Right atrium auricular region (tissue), 2 donors: ENCODE measurements around the gene USP31. TPM values are rescaled to one million over a fixed set of nuclear protein-coding genes. Genes with fewer than 3 reads are reported as not detected.

Experiments
- DNase-seq: peaks from one replicate; pipeline ENCODE4 v3.0.0-alpha.2; 2019; ENCODE audit warnings: low spot score
- H3K27ac ChIP-seq, 2 donors: fragments of 200-600 bp; sonication (generic); 1 replicate in 1 of 2; 2 replicates in 1 of 2; pipeline ENCODE4 v1.5.1; 2016 to 2019
- H3K27me3 ChIP-seq, 2 donors: fragments of 200-600 bp; sonication (generic); one replicate each; pipeline versions ENCODE4 v1.5.1 to v1.6.0; 2017 to 2019
- H3K36me3 ChIP-seq: fragments of 200-600 bp; sonication (generic); one replicate; pipeline ENCODE4 v1.5.1; 2016
- H3K4me1 ChIP-seq, 2 donors: fragments of 200-600 bp; sonication (generic); one replicate each; pipeline versions ENCODE4 v1.5.1 to v1.6.0; 2017 to 2019
- H3K4me3 ChIP-seq, 2 donors: fragments of 200-600 bp; sonication (generic); 1 replicate in 1 of 2; 2 replicates in 1 of 2; pipeline ENCODE4 v1.5.1; 2017 to 2019; ENCODE audit warnings: mild to moderate bottlenecking in 1 of 2, moderate library complexity in 1 of 2
- H3K9me3 ChIP-seq, 2 donors: fragments of 200-600 bp; sonication (generic); one replicate each; pipeline ENCODE4 v1.5.1; 2019
- total RNA-seq, 2 donors: library from RNA; depleted of rRNA; stranded (reverse); fragments of >200 nt; gene quantifications; one replicate each; pipeline ENCODE4 v1.1.0, GENCODE V29; 2016
- TF ChIP-seq, protein P1 (sequence below), 2 donors: fragments of 200-600 bp; sonication (generic); IDR thresholded peaks; one replicate each; pipeline ENCODE4 v1.5.1; 2019; ENCODE audit warnings: antibody characterized with exemption in 2 of 2

USP31 gene
- total RNA-seq, 2 donors from 2014 or later = 19.7 to 29.0 TPM

DNA sequence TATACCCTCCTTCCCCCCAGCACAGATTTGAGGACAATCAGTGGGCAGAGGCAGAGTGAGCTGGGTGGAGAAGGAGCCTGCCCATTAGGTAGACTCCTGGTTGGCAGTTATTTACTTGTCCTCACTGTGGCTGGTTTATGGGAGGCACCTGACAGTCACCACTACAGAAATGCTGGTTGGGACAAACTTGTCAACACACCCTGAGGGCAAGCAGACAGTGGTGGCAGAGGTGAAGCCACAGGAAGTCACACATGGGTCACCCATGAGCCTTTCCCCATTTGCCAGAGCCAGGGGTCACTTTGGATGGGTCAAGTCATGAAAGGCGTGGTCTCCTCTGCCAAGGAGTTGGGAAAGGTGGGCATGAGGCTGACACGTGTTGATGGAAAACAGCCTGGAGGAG, 39.7 kb upstream of the USP31 start:
- TF ChIP-seq, protein P1, sequence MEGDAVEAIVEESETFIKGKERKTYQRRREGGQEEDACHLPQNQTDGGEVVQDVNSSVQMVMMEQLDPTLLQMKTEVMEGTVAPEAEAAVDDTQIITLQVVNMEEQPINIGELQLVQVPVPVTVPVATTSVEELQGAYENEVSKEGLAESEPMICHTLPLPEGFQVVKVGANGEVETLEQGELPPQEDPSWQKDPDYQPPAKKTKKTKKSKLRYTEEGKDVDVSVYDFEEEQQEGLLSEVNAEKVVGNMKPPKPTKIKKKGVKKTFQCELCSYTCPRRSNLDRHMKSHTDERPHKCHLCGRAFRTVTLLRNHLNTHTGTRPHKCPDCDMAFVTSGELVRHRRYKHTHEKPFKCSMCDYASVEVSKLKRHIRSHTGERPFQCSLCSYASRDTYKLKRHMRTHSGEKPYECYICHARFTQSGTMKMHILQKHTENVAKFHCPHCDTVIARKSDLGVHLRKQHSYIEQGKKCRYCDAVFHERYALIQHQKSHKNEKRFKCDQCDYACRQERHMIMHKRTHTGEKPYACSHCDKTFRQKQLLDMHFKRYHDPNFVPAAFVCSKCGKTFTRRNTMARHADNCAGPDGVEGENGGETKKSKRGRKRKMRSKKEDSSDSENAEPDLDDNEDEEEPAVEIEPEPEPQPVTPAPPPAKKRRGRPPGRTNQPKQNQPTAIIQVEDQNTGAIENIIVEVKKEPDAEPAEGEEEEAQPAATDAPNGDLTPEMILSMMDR (IDR thresholded peaks at IDR 0.05) = no peak
- H3K9me3 ChIP-seq = no peaks in the 10 kb centered on the region
- no peak overlapping the region for H3K27ac ChIP-seq
- no peaks in the 10 kb centered on the region for H3K27me3 ChIP-seq
- H3K4me3 ChIP-seq = no peak overlapping the region
- H3K36me3 ChIP-seq = no peaks in the 10 kb centered on the region
- peaks cover 0 to 5% of the 10 kb centered on the region in 2 donors for H3K4me1 ChIP-seq
- no peak for DNase-seq

DNA sequence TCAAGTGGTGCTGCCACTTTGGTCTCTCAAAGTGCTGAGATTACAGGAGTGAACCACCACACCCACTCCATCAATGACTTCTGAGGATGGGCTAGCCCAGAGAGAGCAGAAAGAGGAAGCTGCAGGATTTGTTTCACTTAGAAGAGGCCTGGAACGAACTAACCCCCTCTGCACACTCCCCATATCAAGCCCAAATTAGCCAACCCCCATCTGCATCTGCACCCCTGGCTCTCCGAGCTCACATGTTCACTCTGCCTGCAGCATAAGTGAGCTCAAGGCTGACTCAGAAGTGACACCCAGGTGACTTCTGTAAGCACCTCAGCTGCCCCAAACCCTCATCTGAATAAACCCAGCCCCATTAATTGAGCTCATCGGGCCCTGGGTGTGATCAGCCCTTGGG, 38.1 kb upstream of the USP31 start:
- no peak for DNase-seq
- TF ChIP-seq, protein P1 (IDR thresholded peaks at IDR 0.05) = no peak
- no peaks in the 10 kb centered on the region for H3K36me3 ChIP-seq
- H3K4me1 ChIP-seq = peaks cover 0 to 17% of the 10 kb centered on the region in 2 donors
- no peaks in the 10 kb centered on the region for H3K9me3 ChIP-seq
- no peak overlapping the region for H3K4me3 ChIP-seq
- H3K27ac ChIP-seq = no peak overlapping the region
- H3K27me3 ChIP-seq = peaks cover 6 to 13% of the 10 kb centered on the region in 2 donors

DNA sequence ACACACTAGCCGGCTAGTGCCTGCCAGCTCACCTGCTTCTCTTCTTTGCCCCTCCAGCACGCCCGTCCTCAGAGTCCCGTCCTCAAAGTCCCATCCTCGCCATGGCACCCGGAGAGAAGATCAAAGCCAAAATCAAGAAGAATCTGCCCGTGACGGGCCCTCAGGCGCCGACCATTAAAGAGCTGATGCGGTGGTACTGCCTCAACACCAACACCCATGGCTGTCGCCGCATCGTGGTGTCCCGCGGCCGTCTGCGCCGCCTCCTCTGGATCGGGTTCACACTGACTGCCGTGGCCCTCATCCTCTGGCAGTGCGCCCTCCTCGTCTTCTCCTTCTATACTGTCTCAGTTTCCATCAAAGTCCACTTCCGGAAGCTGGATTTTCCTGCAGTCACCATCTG, 36.9 kb upstream of the USP31 start:
- H3K27me3 ChIP-seq = peaks cover 6 to 13% of the 10 kb centered on the region in 2 donors
- H3K27ac ChIP-seq = no peak overlapping the region
- peaks cover 0 to 22% of the 10 kb centered on the region in 2 donors for H3K4me1 ChIP-seq
- H3K36me3 ChIP-seq = no peaks in the 10 kb centered on the region
- TF ChIP-seq, protein P1 (IDR thresholded peaks at IDR 0.05) = no peak
- no peaks in the 10 kb centered on the region for H3K9me3 ChIP-seq
- no peak for DNase-seq
- no peak overlapping the region for H3K4me3 ChIP-seq

DNA sequence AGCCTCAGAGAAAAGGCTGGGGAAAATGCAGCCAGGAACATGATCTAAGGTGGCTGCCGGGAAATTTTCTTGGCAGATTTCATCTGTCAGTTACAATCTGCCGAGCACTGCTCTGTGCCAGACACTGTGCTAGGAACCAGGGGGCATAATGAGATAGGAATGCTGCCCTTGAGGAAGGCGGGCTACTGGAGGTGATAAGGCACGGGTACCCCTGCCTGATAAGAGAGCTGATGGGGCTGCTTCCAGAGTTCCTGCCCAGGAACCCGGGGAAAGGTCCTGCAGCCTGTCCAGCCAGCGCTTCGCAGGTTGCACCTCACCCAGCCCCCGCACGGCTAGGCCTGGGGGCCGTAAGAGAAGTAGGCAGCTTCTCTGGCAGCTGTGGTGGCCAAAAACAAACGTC, 36.4 kb upstream of the USP31 start:
- Histone ChIP-seq H3K27ac (no peak overlapping the region), H3K9me3 (no peaks in the 10 kb centered on the region), H3K4me1 (peaks cover 0 to 22% of the 10 kb centered on the region in 2 donors), H3K4me3 (no peak overlapping the region), H3K36me3 (no peaks in the 10 kb centered on the region), H3K27me3 (peaks cover 6 to 13% of the 10 kb centered on the region in 2 donors)
- TF ChIP-seq, protein P1 (IDR thresholded peaks at IDR 0.05) = no peak
- no peak for DNase-seq

DNA sequence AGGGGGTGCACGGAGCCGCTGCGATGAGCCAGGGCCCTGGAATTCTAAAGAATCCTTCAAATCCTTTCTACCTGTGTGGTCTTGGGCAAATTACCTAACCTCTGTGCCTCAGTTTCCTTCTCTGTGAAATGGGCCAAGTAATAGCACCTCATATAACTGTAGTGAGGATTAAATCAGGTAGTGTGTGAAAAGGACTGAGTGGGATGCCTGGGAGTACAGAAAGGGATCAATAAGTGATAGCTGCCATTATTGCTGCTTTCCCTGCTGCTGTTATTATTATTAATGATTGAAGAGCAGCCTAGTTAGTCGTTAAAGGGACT, 34.3 kb upstream of the USP31 start:
- TF ChIP-seq, protein P1 (IDR thresholded peaks at IDR 0.05) = no peak
- peaks cover 6 to 13% of the 10 kb centered on the region in 2 donors for H3K27me3 ChIP-seq
- no peak overlapping the region for H3K4me3 ChIP-seq
- H3K36me3 ChIP-seq = no peaks in the 10 kb centered on the region
- H3K4me1 ChIP-seq = peaks cover 0 to 22% of the 10 kb centered on the region in 2 donors
- no peak overlapping the region for H3K27ac ChIP-seq
- H3K9me3 ChIP-seq = no peaks in the 10 kb centered on the region
- no peak for DNase-seq
